Caco-2 (cell line): Measurements from ENCODE around the gene CMKLR1. TPM values are rescaled to one million over a fixed set of nuclear protein-coding genes. Genes with fewer than 3 reads are reported as not detected.

Experiments used
- BruUV-seq: library from RNA; stranded (reverse); fragments of 400-500 nt; replicated peaks from 2 replicates; lab custom pipeline; 2021; lab: Mats Ljungman, UMichigan
- CTCF ChIA-PET: fragments of 300-600 bp; sonication (Branson Sonifier 250); formaldehyde crosslinking; loops from one replicate; lab custom pipeline; 2022; ENCODE audit warnings: antibody characterized with exemption; lab: Charles Lee
- POLR2A ChIA-PET: fragments of 300-600 bp; sonication (Branson Sonifier 250); formaldehyde crosslinking; loops from one replicate; lab custom pipeline; 2022; ENCODE audit warnings: antibody characterized with exemption; lab: Charles Lee
- DNase-seq, 2 experiments: peaks; one replicate each; pipeline versions ENCODE4 v3.0.0 to v3.0.0-alpha.2; 2020 to 2022
- H3K27me3 ChIP-seq: replicated peaks from 2 replicates; pipeline ENCODE4 v1.6.0; 2011; ENCODE audit warnings: low read length; ENCODE audit not compliant: control insufficient read depth, insufficient read depth
- H3K36me3 ChIP-seq: 2 replicates; pipeline ENCODE4 v1.5.1; 2011; ENCODE audit warnings: low read length; ENCODE audit not compliant: control insufficient read depth, insufficient read depth
- H3K4me1 ChIP-seq: fragments of 250-450 bp; sonication (Bioruptor Pico); 2 replicates; pipeline ENCODE4 v1.5.1; 2020; ENCODE audit warnings: mild to moderate bottlenecking
- H3K4me3 ChIP-seq: 2 replicates; pipeline ENCODE4 v1.5.1; 2011; ENCODE audit warnings: low read depth, mild to moderate bottlenecking, control low read depth, low read length
- H3K9me3 ChIP-seq: fragments of 250-450 bp; sonication (Bioruptor Pico); 2 replicates; pipeline ENCODE4 v1.5.1; 2020; ENCODE audit warnings: mild to moderate bottlenecking, moderate library complexity
- H3K27ac Mint-ChIP-seq: one replicate; pipeline ENCODE4 v1.8.0; 2022; ENCODE audit warnings: mixed read lengths; ENCODE audit not compliant: unreplicated experiment
- H3K27me3 Mint-ChIP-seq: one replicate; pipeline ENCODE4 v1.8.0; 2022; ENCODE audit warnings: mixed read lengths; ENCODE audit not compliant: insufficient read depth, unreplicated experiment
- H3K36me3 Mint-ChIP-seq: one replicate; pipeline ENCODE4 v1.8.0; 2022; ENCODE audit warnings: mild to moderate bottlenecking, mixed read lengths; ENCODE audit not compliant: insufficient read depth, unreplicated experiment
- H3K4me1 Mint-ChIP-seq: one replicate; pipeline ENCODE4 v1.8.0; 2022; ENCODE audit warnings: low read depth, mixed read lengths; ENCODE audit not compliant: unreplicated experiment
- H3K4me3 Mint-ChIP-seq: one replicate; pipeline ENCODE4 v1.8.0; 2022; ENCODE audit warnings: mild to moderate bottlenecking, moderate library complexity, mixed read lengths; ENCODE audit not compliant: unreplicated experiment
- H3K9me3 Mint-ChIP-seq: one replicate; pipeline ENCODE4 v1.8.0; 2022; ENCODE audit warnings: mixed read lengths; ENCODE audit not compliant: unreplicated experiment
- intact Hi-C: fragments of 100-400 bp; cut with micrococcal nuclease; formaldehyde crosslinking; loops from one replicate; pipeline ENCODE4 v1.10.0; 2022; ENCODE audit not compliant: unreplicated experiment
- total RNA-seq: library from RNA; stranded (reverse); gene quantifications from 2 replicates; pipeline ENCODE4 v1.2.3, GENCODE V29; 2022
- TF ChIP-seq, protein P1 (sequence below), 2 experiments: fragments of 200-600 bp in 1 of 2; IDR thresholded peaks; 1 replicate in 1 of 2; 2 replicates in 1 of 2; pipeline versions ENCODE4 v1.5.1 to v1.8.0; 2011 to 2022; ENCODE audit warnings: antibody characterized with exemption in 1 of 2, control low read depth in 1 of 2, inconsistent platforms in 1 of 2, low read depth in 1 of 2, low read length in 1 of 2, mild to moderate bottlenecking in 1 of 2, moderate library complexity in 1 of 2; ENCODE audit not compliant: insufficient read depth in 1 of 2, severe bottlenecking in 1 of 2, unreplicated experiment in 1 of 2

The CMKLR1 gene
- total RNA-seq, 1 experiment from 2014 or later = not detected

DNA sequence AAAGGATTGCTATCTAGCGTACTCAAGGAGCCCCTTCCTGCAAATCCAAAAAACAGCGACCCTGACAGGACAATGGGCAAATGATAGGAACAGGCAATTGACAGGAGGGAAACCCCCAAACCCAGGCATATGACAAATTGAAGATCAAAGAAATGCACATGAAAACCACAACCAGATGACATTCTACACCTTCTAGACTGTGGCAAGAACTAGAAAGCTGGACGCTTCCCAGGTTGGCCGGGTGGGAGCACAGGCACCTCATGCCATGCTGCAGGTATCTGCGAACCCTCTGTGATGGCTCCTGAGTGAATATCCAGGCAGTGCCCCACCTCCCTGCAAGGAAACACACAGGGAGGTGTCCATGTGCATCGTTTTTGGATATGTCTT lies 37.1 kb downstream of the CMKLR1 start:
- Mint-ChIP-seq H3K27me3 (peaks cover 5% of the 10 kb centered on the region), H3K9me3 (no peaks in the 10 kb centered on the region), H3K4me1 (peaks cover 27% of the 10 kb centered on the region), H3K4me3 (peak overlapping the region; percentile 39), H3K27ac (peak overlapping the region; percentile 79), H3K36me3 (no peaks in the 10 kb centered on the region)
- H3K4me1 ChIP-seq = peaks cover 38% of the 10 kb centered on the region
- no TSS peak for BruUV-seq
- no peaks in the 10 kb centered on the region for H3K27me3 ChIP-seq
- TF ChIP-seq, protein P1, sequence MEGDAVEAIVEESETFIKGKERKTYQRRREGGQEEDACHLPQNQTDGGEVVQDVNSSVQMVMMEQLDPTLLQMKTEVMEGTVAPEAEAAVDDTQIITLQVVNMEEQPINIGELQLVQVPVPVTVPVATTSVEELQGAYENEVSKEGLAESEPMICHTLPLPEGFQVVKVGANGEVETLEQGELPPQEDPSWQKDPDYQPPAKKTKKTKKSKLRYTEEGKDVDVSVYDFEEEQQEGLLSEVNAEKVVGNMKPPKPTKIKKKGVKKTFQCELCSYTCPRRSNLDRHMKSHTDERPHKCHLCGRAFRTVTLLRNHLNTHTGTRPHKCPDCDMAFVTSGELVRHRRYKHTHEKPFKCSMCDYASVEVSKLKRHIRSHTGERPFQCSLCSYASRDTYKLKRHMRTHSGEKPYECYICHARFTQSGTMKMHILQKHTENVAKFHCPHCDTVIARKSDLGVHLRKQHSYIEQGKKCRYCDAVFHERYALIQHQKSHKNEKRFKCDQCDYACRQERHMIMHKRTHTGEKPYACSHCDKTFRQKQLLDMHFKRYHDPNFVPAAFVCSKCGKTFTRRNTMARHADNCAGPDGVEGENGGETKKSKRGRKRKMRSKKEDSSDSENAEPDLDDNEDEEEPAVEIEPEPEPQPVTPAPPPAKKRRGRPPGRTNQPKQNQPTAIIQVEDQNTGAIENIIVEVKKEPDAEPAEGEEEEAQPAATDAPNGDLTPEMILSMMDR (IDR thresholded peaks at IDR 0.05; ENCODE audit: insufficient read depth in 1 of 2, low read depth in 1 of 2, low read length in 1 of 2, severe bottlenecking in 1 of 2, unreplicated experiment in 1 of 2) = no peak
- no peaks in the 10 kb centered on the region for H3K36me3 ChIP-seq
- H3K4me3 ChIP-seq = no peak overlapping the region
- intact Hi-C loops = loop anchor here (1.0 to 5.0 kb wide), 7 partner anchors 11 to 310 kb away; partner anchors contain the start of gene CMKLR1
- ChIA-PET POLR2A (no interaction called here), CTCF (interaction anchor here (0.6 kb wide), 1 partner anchor 164 kb away, joined by 3 read pairs; no protein-coding TSS in a partner anchor)
- no peak for DNase-seq
- H3K9me3 ChIP-seq = no peaks in the 10 kb centered on the region

DNA sequence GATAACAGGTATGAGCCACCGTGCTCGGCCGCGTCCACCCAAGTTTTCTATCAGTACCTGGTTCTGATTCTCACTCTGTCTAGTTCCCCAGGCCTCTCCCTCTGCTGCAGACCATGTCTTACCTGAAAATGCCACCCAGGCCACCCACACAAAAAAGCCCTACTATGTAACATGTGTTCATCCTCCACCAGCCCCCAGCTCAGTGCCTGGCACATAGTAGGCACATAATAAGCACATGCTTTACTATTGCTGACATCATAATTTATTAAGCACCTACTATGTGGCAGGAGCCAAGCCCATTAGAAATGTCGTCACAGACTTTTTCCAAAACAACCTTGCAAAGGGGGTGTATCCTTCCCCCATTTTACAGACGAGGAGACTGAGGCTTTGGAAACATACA lies 37.8 kb downstream of the CMKLR1 start:
- peaks cover 27% of the 10 kb centered on the region for H3K4me1 Mint-ChIP-seq
- TF ChIP-seq, protein P1 (IDR thresholded peaks at IDR 0.05; ENCODE audit: insufficient read depth in 1 of 2, low read depth in 1 of 2, low read length in 1 of 2, severe bottlenecking in 1 of 2, unreplicated experiment in 1 of 2) = no peak
- H3K27ac Mint-ChIP-seq = no peak overlapping the region
- H3K36me3 Mint-ChIP-seq = no peaks in the 10 kb centered on the region
- no peaks in the 10 kb centered on the region for H3K9me3 ChIP-seq
- peaks cover 38% of the 10 kb centered on the region for H3K4me1 ChIP-seq
- no peak for DNase-seq
- intact Hi-C loops = loop anchor here (5.0 kb wide), 2 partner anchors 36 to 309 kb away; partner anchors contain the start of gene CMKLR1
- peaks cover 5% of the 10 kb centered on the region for H3K27me3 Mint-ChIP-seq
- BruUV-seq = no TSS peak
- H3K4me3 Mint-ChIP-seq = no peak overlapping the region
- no peak overlapping the region for H3K4me3 ChIP-seq
- ChIA-PET CTCF (no interaction called here), POLR2A (no interaction called here)
- no peaks in the 10 kb centered on the region for H3K27me3 ChIP-seq
- no peaks in the 10 kb centered on the region for H3K36me3 ChIP-seq
- no peaks in the 10 kb centered on the region for H3K9me3 Mint-ChIP-seq

DNA sequence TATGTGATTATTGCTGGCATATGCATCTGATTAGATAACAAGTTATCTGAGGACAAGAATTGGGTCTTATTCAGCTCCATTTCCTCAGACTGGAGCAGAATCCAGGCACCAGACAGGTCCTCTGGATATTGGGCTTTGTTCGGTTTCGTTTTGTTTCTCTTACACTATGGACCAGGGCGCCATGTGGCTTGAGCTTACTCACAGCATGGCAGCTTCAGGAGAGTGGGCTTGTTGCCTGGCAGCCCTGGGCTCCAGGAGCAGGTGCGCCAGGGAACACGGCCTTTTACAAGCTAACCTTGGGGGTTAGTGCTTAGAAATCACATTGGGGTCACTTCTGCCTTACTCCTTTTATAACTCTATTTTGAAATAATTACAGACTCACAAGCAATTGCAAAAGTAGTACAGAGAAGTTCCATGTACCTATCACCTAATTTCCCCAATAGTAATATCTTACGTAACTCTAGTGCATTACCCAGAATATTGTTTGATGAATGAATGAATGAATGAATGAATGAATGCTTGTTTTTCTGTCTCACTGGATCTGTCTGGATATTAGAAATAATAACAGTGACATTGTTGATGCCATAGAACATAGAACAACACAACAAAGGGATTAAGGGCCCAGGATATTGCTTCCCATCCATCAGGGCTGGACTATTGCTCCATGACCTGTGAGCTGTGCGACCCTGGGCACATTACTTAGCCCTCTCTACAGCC lies 39.0 kb downstream of the CMKLR1 start:
- no peak overlapping the region for H3K27ac Mint-ChIP-seq
- ChIA-PET POLR2A (no interaction called here), CTCF (no interaction called here)

More for the DNA sequence above, 39.0 kb downstream of the CMKLR1 start:
- TF ChIP-seq, protein P1 (IDR thresholded peaks at IDR 0.05; ENCODE audit: insufficient read depth in 1 of 2, low read depth in 1 of 2, low read length in 1 of 2, severe bottlenecking in 1 of 2, unreplicated experiment in 1 of 2) = no peak
- Histone ChIP-seq H3K4me3 (no peak overlapping the region), H3K4me1 (peaks cover 31% of the 10 kb centered on the region), H3K27me3 (no peaks in the 10 kb centered on the region), H3K36me3 (no peaks in the 10 kb centered on the region), H3K9me3 (no peaks in the 10 kb centered on the region)
- Mint-ChIP-seq H3K9me3 (no peaks in the 10 kb centered on the region), H3K4me1 (peaks cover 19% of the 10 kb centered on the region), H3K36me3 (no peaks in the 10 kb centered on the region), H3K27me3 (peaks cover 8% of the 10 kb centered on the region), H3K4me3 (no peak overlapping the region)
- intact Hi-C loops = loop anchor here (5.0 kb wide), 2 partner anchors 37 to 308 kb away; partner anchors contain the start of gene CMKLR1
- no TSS peak for BruUV-seq
- DNase-seq = no peak
